Fibroblast of mammary gland (primary cell): ENCODE data around the gene LCN12.
A peak's percentile ranks its signal among the peaks of the same experiment; 100 is the strongest.

Source experiments
- DNase-seq: peaks from one replicate; pipeline ENCODE4 v3.0.0-alpha.2; 2010; ENCODE audit warnings: low read depth
- H3K4me3 ChIP-seq: 2 replicates; pipeline ENCODE4 v1.5.1; 2011; ENCODE audit warnings: low read depth, mild to moderate bottlenecking, low read length, moderate library complexity; ENCODE audit not compliant: control insufficient read depth
- TF ChIP-seq, protein P1 (sequence below): conservative IDR thresholded peaks from 2 replicates; pipeline ENCODE4 v1.5.1; 2011; ENCODE audit warnings: low read depth, low read length, inconsistent platforms; ENCODE audit not compliant: control insufficient read depth, insufficient read depth

The LCN12 gene

GRCh38 chr9:136946228-136947027, 5.6 kb upstream of the LCN12 start:
- no peak overlapping the region for H3K4me3 ChIP-seq
- TF ChIP-seq, protein P1, sequence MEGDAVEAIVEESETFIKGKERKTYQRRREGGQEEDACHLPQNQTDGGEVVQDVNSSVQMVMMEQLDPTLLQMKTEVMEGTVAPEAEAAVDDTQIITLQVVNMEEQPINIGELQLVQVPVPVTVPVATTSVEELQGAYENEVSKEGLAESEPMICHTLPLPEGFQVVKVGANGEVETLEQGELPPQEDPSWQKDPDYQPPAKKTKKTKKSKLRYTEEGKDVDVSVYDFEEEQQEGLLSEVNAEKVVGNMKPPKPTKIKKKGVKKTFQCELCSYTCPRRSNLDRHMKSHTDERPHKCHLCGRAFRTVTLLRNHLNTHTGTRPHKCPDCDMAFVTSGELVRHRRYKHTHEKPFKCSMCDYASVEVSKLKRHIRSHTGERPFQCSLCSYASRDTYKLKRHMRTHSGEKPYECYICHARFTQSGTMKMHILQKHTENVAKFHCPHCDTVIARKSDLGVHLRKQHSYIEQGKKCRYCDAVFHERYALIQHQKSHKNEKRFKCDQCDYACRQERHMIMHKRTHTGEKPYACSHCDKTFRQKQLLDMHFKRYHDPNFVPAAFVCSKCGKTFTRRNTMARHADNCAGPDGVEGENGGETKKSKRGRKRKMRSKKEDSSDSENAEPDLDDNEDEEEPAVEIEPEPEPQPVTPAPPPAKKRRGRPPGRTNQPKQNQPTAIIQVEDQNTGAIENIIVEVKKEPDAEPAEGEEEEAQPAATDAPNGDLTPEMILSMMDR: no peak
- no peak for DNase-seq

DNA sequence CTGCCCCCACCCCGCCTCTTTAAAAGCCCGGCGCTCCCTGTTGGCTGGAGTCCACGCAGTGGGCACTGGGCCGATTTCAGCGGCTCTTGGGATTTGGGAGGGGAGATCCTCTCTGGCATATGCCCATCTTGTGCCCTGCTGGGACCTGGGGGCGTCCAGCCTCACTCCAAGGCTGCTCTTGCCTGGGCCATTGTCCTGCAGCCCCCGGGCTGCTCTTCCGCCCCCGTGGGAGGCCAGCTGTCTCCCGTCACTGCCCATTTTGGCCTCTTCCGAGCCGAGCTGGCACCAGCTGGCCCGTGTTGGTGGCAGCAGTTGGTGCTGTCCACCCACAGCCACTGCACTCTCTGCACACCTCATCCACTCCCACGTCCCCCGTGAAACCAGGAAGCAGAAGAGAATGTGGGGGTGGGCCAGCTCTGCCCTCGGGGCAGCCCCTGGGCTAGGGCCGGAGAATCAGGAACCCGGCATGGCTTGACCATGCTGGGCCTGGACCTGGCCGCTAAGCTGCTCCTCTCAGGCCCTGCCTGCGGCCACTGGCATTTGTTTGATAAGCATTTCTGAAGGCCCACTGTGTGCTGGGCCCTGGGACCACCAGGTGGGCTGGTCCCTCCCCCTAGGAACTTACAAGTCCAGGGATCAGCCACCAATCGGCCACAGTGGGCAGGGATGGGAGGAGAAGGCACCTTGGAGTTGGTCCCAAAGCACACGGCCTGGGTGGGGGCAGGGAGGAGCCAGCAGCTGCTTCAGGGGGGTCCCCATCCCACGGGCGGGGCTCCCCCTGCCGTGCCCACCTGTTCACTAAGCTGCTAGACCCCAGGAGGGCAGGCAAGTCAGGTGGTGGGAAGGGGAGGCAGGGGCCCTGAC, 4.8 kb upstream of the LCN12 start:
- H3K4me3 ChIP-seq: no peak overlapping the region
- no peak for DNase-seq
- TF ChIP-seq, protein P1: no peak

DNA sequence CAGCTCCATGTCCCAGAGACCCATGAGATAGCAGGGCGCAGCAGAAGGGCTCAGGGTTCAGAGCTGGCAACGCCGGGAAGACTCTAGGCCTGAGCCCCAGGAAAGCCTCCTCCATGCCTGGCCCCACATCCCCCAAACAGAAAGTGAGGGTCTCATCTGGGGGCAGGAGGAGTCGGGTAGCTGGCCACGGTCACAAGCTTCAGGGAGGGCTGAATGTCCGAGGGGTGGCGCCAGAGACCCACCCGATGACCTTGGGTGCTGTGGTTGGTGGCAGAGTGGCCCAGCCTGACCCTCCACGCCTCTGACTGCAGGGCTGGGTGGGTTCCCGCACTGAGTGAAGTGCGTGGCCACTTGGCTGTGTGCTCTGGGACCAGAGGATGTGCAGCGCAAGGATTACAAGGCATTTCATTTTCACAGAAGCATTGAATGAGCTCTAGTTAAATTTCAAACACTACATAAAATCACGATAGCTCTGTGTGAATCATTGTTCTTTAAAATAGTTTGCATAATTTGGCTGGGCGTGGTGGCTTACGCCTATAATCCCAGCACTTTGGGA, 4.0 kb upstream of the LCN12 start:
- TF ChIP-seq, protein P1: peak; percentile 50
- peak; percentile 30 for DNase-seq
- H3K4me3 ChIP-seq: no peak overlapping the region

- DNase-seq: no peak
- TF ChIP-seq, protein P1: no peak
- peak overlapping the region; percentile 40 for H3K4me3 ChIP-seq
Measured at GRCh38 chr9:136949239-136949816, 2.7 kb upstream of the LCN12 start.

DNA sequence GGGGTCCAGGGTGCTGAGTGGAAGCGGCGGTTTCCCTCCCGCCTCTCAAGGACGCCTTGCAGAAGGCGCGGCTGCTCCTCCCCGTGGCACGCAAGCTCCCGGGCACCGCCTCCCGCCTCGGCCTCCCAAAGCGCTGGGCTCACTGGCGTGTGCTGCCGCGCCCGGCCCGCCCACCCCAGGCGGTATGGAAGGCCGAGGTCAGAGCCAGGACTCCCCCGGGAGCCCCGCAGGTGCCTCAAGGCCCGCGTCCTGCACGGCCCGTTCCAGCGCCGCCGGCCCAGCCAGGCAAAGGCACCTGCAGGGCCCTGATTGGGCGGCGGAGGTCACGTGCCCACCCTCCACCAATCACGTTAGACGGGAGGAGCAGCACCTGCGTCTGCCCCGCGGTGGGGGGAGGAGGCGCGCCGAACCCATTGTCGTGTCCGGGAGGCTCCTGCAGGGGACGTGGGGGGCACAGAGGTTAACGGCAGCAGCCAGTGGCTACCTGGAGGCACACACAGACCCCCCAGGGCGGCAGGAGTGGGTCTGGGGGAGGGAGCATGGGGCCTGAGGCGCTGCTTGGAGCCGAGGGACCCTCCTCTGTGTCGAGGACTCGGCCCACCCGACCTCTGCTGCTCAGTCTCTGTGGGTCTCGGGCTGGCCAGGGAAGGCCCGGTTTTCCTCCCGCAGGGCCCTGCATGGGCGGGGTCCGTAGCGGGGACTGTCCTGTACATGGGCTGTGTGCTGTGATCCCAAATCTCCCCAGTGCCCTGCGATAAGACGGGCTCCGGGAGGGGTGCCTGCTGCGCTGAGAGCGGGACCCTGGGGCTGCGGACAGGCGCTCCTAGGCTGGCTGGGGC, 2.0 kb upstream of the LCN12 start:
- TF ChIP-seq, protein P1: no peak
- peak; percentile 61 for DNase-seq
- H3K4me3 ChIP-seq: peak overlapping the region; percentile 40
